H1 (cell line): ENCODE results near the gene IP6K1. TPM values are rescaled to one million over a fixed set of nuclear protein-coding genes. Genes with fewer than 3 reads are reported as not detected.
A peak's percentile ranks its signal among the peaks of the same experiment; 100 is the strongest.

Experiments
- CTCF ChIA-PET: fragments of 300-600 bp; sonication (Branson Sonifier 250); formaldehyde crosslinking; loops from one replicate; lab custom pipeline; 2021; ENCODE audit not compliant: partially characterized antibody; lab: Charles Lee
- POLR2A ChIA-PET: fragments of 300-600 bp; sonication (Branson Sonifier 250); formaldehyde crosslinking; loops from one replicate; lab custom pipeline; 2021; ENCODE audit warnings: inconsistent platforms; ENCODE audit not compliant: partially characterized antibody; lab: Charles Lee
- DNase-seq, 2 experiments: peaks; one replicate each; pipeline versions ENCODE4 v3.0.0 to v3.0.0-alpha.2; 2010 to 2022; ENCODE audit warnings: low spot score in 2 of 2, low read depth in 1 of 2, mixed read lengths in 1 of 2
- FAIRE-seq: peaks from 2 replicates; lab custom pipeline; 2011; peaks lifted over from hg19 to GRCh38; lab: Jason Lieb, UNC
- H2AFZ ChIP-seq: 2 replicates; pipeline ENCODE4 v1.8.1; 2012; ENCODE audit warnings: low read length, inconsistent platforms
- H2AK5ac ChIP-seq: 2 replicates; pipeline ENCODE4 v1.6.1; 2013; ENCODE audit warnings: low read depth, low read length
- H2BK120ac ChIP-seq: replicated peaks from 2 replicates; pipeline ENCODE3; 2013; ENCODE audit warnings: low read depth, low read length, inconsistent platforms
- H2BK12ac ChIP-seq: 2 replicates; pipeline ENCODE4 v1.6.1; 2013; ENCODE audit warnings: low read depth, low read length
- H2BK15ac ChIP-seq: 2 replicates; pipeline ENCODE4 v1.6.1; 2013; ENCODE audit warnings: low read length
- H2BK20ac ChIP-seq: 2 replicates; pipeline ENCODE4 v1.6.1; 2013; ENCODE audit warnings: low read length
- H2BK5ac ChIP-seq: 2 replicates; pipeline ENCODE4 v1.6.1; 2013; ENCODE audit warnings: low read depth, low read length
- H3K14ac ChIP-seq: 2 replicates; pipeline ENCODE4 v1.6.1; 2013; ENCODE audit warnings: inconsistent platforms; ENCODE audit not compliant: insufficient read length
- H3K18ac ChIP-seq: 2 replicates; pipeline ENCODE4 v1.6.1; 2013; ENCODE audit warnings: low read length; ENCODE audit errors: extremely low read depth
- H3K23ac ChIP-seq: 2 replicates; pipeline ENCODE4 v1.6.1; 2013; ENCODE audit warnings: inconsistent platforms; ENCODE audit not compliant: insufficient read length
- H3K23me2 ChIP-seq: 2 replicates; pipeline ENCODE4 v1.6.1; 2013; ENCODE audit warnings: low read depth, low read length
- H3K27ac ChIP-seq: 2 replicates; pipeline ENCODE4 v1.6.1; 2011; ENCODE audit warnings: low read depth, low read length, inconsistent platforms
- H3K27me3 ChIP-seq, 4 experiments: replicated peaks in 1 of 4; 1 replicate in 1 of 4; 2 replicates in 3 of 4; pipeline versions ENCODE4 v1.6.1 to v1.8.1; 2011 to 2013; ENCODE audit warnings: low read length in 3 of 4, mild to moderate bottlenecking in 3 of 4, inconsistent platforms in 2 of 4, mixed read lengths in 2 of 4, moderate library complexity in 1 of 4; ENCODE audit not compliant: control insufficient read depth in 3 of 4, insufficient read depth in 3 of 4; ENCODE audit errors: extremely low read depth in 1 of 4
- H3K36me3 ChIP-seq, 4 experiments: 2 replicates each; pipeline versions ENCODE4 v1.6.1 to v1.8.1; 2011 to 2013; ENCODE audit warnings: mild to moderate bottlenecking in 4 of 4, low read length in 3 of 4, moderate library complexity in 2 of 4, control low read depth in 1 of 4, inconsistent platforms in 1 of 4; ENCODE audit not compliant: insufficient read depth in 4 of 4, control insufficient read depth in 2 of 4
- H3K4ac ChIP-seq: replicated peaks from 2 replicates; pipeline ENCODE3; 2013; ENCODE audit warnings: low read length, low read depth, mixed read lengths, inconsistent platforms; ENCODE audit not compliant: insufficient read length
- H3K4me1 ChIP-seq, 4 experiments: replicated peaks in 1 of 4; 1 replicate in 1 of 4; 2 replicates in 3 of 4; pipeline versions ENCODE4 v1.6.1 to v1.8.1; 2011 to 2013; ENCODE audit warnings: low read length in 3 of 4, inconsistent platforms in 2 of 4, mixed read lengths in 1 of 4; ENCODE audit not compliant: insufficient read depth in 4 of 4, control insufficient read depth in 3 of 4
- H3K4me2 ChIP-seq, 2 experiments: 2 replicates each; pipeline versions ENCODE4 v1.6.1 to v1.8.1; 2011 to 2013; ENCODE audit warnings: low read depth in 2 of 2, low read length in 2 of 2, control low read depth in 1 of 2, inconsistent platforms in 1 of 2, mild to moderate bottlenecking in 1 of 2; ENCODE audit not compliant: insufficient read depth in 1 of 2
- H3K4me3 ChIP-seq, 4 experiments: fragments of 200-600, 300-600 bp in 1 of 4; sonication (generic), shearing (Covaris generic), sonication (Bioruptor Twin) in 1 of 4; 2 replicates each; pipeline versions ENCODE4 v1.5.1 to v1.8.1; 2011 to 2016; ENCODE audit warnings: low read length in 4 of 4, low read depth in 3 of 4, control low read depth in 2 of 4, inconsistent platforms in 2 of 4, mild to moderate bottlenecking in 2 of 4, mixed read lengths in 1 of 4, moderate library complexity in 1 of 4; ENCODE audit not compliant: insufficient read depth in 2 of 4; ENCODE audit errors: extremely low read depth in 1 of 4
- H3K56ac ChIP-seq: replicated peaks from 2 replicates; pipeline ENCODE3; 2013; ENCODE audit warnings: low read depth, mild to moderate bottlenecking, mixed read lengths, low read length, inconsistent platforms; ENCODE audit not compliant: insufficient read length
- H3K79me1 ChIP-seq: 2 replicates; pipeline ENCODE4 v1.6.1; 2013; ENCODE audit warnings: low read depth, low read length, control low read depth
- H3K79me2 ChIP-seq, 2 experiments: 2 replicates each; pipeline versions ENCODE4 v1.6.1 to v1.8.1; 2012 to 2013; ENCODE audit warnings: low read length in 2 of 2, mild to moderate bottlenecking in 2 of 2, inconsistent platforms in 1 of 2; ENCODE audit not compliant: insufficient read depth in 2 of 2, control insufficient read depth in 1 of 2
- H3K9ac ChIP-seq, 4 experiments: replicated peaks in 1 of 4; 1 replicate in 1 of 4; 2 replicates in 3 of 4; pipeline versions ENCODE4 v1.6.1 to v1.8.1; 2011 to 2013; ENCODE audit warnings: low read depth in 3 of 4, low read length in 3 of 4, control low read depth in 2 of 4, mild to moderate bottlenecking in 2 of 4, moderate library complexity in 2 of 4, inconsistent platforms in 1 of 4; ENCODE audit errors: extremely low read depth in 1 of 4
- H3K9me3 ChIP-seq, 2 experiments: 2 replicates each; pipeline versions ENCODE4 v1.6.1 to v1.8.1; 2012 to 2013; ENCODE audit warnings: mild to moderate bottlenecking in 2 of 2, moderate library complexity in 2 of 2, control low read depth in 1 of 2, inconsistent platforms in 1 of 2, low read depth in 1 of 2, low read length in 1 of 2, mixed read lengths in 1 of 2; ENCODE audit not compliant: insufficient read depth in 2 of 2
- H4K20me1 ChIP-seq, 2 experiments: replicated peaks in 1 of 2; 2 replicates each; pipeline versions ENCODE3 to v1.8.1; 2011 to 2013; ENCODE audit warnings: inconsistent platforms in 2 of 2, low read length in 2 of 2, mild to moderate bottlenecking in 1 of 2; ENCODE audit not compliant: insufficient read depth in 2 of 2, control insufficient read depth in 1 of 2
- H4K5ac ChIP-seq: 2 replicates; pipeline ENCODE4 v1.6.1; 2013; ENCODE audit warnings: low read length, low read depth, mixed read lengths, inconsistent platforms; ENCODE audit not compliant: insufficient read length
- H4K8ac ChIP-seq: 2 replicates; pipeline ENCODE4 v1.8.0; 2013; ENCODE audit warnings: mild to moderate bottlenecking, moderate library complexity, low read length, inconsistent platforms; ENCODE audit not compliant: insufficient read depth; ENCODE audit errors: extremely low read depth
- H4K91ac ChIP-seq: replicated peaks from 2 replicates; pipeline ENCODE3; 2013; ENCODE audit warnings: low read length, mixed read lengths, inconsistent platforms; ENCODE audit not compliant: insufficient read length
- WGBS, 2 experiments: shearing (Covaris generic) in 1 of 2; methylation state at CpG; one replicate each; pipeline versions ENCODE4 v1.1.6 to v1.1.7; 2013 to 2015; ENCODE audit warnings: low lambda C conversion rate in 2 of 2, mixed read lengths in 2 of 2, inconsistent platforms in 1 of 2, low coverage in 1 of 2, missing lambda C conversion rate in 1 of 2; ENCODE audit not compliant: insufficient replicate concordance in 2 of 2, insufficient coverage in 1 of 2, insufficient read length in 1 of 2; ENCODE audit errors: extremely low coverage in 1 of 2, missing lambda C conversion rate in 1 of 2; 5-methylcytosine and 5-hydroxymethylcytosine counted together
- polyA plus RNA-seq, 7 experiments: library from polyadenylated mRNA; depleted of rRNA in 3 of 7; stranded (reverse) in 5 of 7; unstranded in 2 of 7; fragments of >200 nt in 5 of 7; fragments of 200-250 nt in 2 of 7; gene quantifications; 1 replicate in 5 of 7; 2 replicates in 1 of 7; 4 replicates in 1 of 7; pipeline versions ENCODE4 v1.2.1 to v1.2.3, GENCODE V29; 2011 to 2013; ENCODE audit warnings: missing spikeins in 2 of 7, mixed read lengths in 2 of 7
- total RNA-seq: library from RNA; stranded (reverse); fragmentation: NEBNext Ultra II Directional; extraction: Animal tissue kit (Norgen Biotek cat#: 25700); gene quantifications from 2 replicates; pipeline ENCODE4 v1.2.1, GENCODE V29; 2021

Gene IP6K1
- total and polyA plus RNA-seq, 2 of the 8 experiments (the other 6 are each of a cell fraction or from before 2014, with no cell fraction given) = 31.5 to 35.2 TPM

DNA sequence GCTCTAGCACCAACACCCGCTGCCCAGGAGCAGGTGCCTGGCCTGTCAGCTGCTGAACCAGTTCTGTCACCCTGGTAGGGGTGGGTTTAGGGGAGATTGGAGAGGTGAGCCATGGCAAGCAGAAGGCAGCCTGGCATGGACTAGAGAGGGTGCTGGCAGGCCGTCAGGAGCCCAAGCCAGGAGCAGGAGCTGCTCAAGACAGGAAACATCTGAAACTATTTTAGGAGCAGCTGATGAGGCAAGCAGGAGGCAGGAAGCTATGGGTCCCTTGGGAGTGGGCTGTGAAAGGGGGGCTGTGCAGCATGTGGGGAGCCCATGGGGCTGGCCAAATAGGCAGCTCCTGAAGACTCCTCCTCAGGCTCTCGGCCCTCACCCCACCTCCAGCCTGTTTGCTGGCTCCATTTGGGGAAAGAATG lies 19.0 kb upstream of the IP6K1 start:
- no peak overlapping the region for H3K23ac ChIP-seq
- no peak overlapping the region for H4K5ac ChIP-seq
- H3K79me2 ChIP-seq = no peaks in the 10 kb centered on the region
- H3K79me1 ChIP-seq = no peaks in the 10 kb centered on the region
- peak overlapping the region; percentile 98; the same call in 1 of the 2 replicates for H2BK15ac ChIP-seq
- H4K20me1 ChIP-seq = no peaks in the 10 kb centered on the region
- no peak overlapping the region for H4K8ac ChIP-seq
- H2AK5ac ChIP-seq = no peak overlapping the region; the same call in 1 of the 2 replicates
- ChIA-PET CTCF (interaction anchor here (1.3 to 17.0 kb wide), 6 partner anchors 11 to 104 kb away, joined by 6 to 266 read pairs (median 9); partner anchors contain the start of gene UBA7), POLR2A (interaction anchor here (0.6 to 6.2 kb wide), 7 partner anchors 10 to 531 kb away, joined by 3 to 16 read pairs (median 4); partner anchors contain the start of gene AMIGO3)
- peak overlapping the region; percentile 35; the same call in 1 of the 2 replicates for H2BK5ac ChIP-seq
- FAIRE-seq (no peak), DNase-seq (no peak)
- peak overlapping the region; percentile 60; the same call in 1 of the 2 replicates for H3K18ac ChIP-seq
- H2BK120ac ChIP-seq = no peak overlapping the region
- no peaks in the 10 kb centered on the region for H3K9me3 ChIP-seq
- H3K4me2 ChIP-seq = peak overlapping the region in 1 of 2 experiments; percentile 41; a peak in 1 of 4 replicates
- H3K27ac ChIP-seq = no peak overlapping the region
- peaks cover 8% of the 10 kb centered on the region; the same call in 1 of the 2 replicates for H3K23me2 ChIP-seq
- H4K91ac ChIP-seq = no peak overlapping the region
- H2BK12ac ChIP-seq = peak overlapping the region; percentile 92; the same call in 1 of the 2 replicates
- peaks cover 0 to 25% (median 21%) of the 10 kb centered on the region in 4 experiments; a peak in 6 of 7 replicates for H3K4me1 ChIP-seq
- no peaks in the 10 kb centered on the region for H3K36me3 ChIP-seq
- H2BK20ac ChIP-seq = no peak overlapping the region
- H2AFZ ChIP-seq = no peak overlapping the region
- H3K4me3 ChIP-seq = no peak overlapping the region
- no peak overlapping the region for H3K14ac ChIP-seq
- peaks cover 0 to 18% (median 15%) of the 10 kb centered on the region in 4 experiments; a peak in 6 of 7 replicates for H3K27me3 ChIP-seq
- H3K9ac ChIP-seq = no peak overlapping the region
- 85% methylated on average over 3 of the region's 3 CpGs; no CpG with 5 or more reads in 1 of the 2 experiments for WGBS, 2 experiments
- H3K56ac ChIP-seq = no peak overlapping the region
- no peak overlapping the region for H3K4ac ChIP-seq
